ENCODE data around the gene KLHL14. TPM values are rescaled to one million over a fixed set of nuclear protein-coding genes. Genes with fewer than 3 reads are reported as not detected.

KLHL14 gene
- total and polyA plus RNA-seq, 2 of the 13 experiments (the other 11 are each of a cell fraction or from before 2014, with no cell fraction given): 16.0 to 41.8 TPM

GRCh38 chr18:32815881-32816280 is 43.1 kb upstream of the KLHL14 start (continued):
- TF ChIP-seq, protein P1, sequence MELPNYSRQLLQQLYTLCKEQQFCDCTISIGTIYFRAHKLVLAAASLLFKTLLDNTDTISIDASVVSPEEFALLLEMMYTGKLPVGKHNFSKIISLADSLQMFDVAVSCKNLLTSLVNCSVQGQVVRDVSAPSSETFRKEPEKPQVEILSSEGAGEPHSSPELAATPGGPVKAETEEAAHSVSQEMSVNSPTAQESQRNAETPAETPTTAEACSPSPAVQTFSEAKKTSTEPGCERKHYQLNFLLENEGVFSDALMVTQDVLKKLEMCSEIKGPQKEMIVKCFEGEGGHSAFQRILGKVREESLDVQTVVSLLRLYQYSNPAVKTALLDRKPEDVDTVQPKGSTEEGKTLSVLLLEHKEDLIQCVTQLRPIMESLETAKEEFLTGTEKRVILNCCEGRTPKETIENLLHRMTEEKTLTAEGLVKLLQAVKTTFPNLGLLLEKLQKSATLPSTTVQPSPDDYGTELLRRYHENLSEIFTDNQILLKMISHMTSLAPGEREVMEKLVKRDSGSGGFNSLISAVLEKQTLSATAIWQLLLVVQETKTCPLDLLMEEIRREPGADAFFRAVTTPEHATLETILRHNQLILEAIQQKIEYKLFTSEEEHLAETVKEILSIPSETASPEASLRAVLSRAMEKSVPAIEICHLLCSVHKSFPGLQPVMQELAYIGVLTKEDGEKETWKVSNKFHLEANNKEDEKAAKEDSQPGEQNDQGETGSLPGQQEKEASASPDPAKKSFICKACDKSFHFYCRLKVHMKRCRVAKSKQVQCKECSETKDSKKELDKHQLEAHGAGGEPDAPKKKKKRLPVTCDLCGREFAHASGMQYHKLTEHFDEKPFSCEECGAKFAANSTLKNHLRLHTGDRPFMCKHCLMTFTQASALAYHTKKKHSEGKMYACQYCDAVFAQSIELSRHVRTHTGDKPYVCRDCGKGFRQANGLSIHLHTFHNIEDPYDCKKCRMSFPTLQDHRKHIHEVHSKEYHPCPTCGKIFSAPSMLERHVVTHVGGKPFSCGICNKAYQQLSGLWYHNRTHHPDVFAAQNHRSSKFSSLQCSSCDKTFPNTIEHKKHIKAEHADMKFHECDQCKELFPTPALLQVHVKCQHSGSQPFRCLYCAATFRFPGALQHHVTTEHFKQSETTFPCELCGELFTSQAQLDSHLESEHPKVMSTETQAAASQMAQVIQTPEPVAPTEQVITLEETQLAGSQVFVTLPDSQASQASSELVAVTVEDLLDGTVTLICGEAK (IDR thresholded peaks at IDR 0.05): no peak
- TF ChIP-seq, protein P1 (CRISPR knock-in tag; IDR thresholded peaks at IDR 0.05): no peak

GRCh38 chr18:32812342-32812741 is 39.5 kb upstream of the KLHL14 start:
- no peaks in the 10 kb centered on the region for H3K9me3 ChIP-seq (ENCODE audit: low read length)
- no peaks in the 10 kb centered on the region for H3K36me3 ChIP-seq (replicated peaks in 1 of 2; ENCODE audit: control insufficient read depth in 1 of 2, insufficient read depth in 2 of 2, low read length in 2 of 2)
- H3K27ac ChIP-seq (ENCODE audit: extremely low read length, insufficient read depth, low read length): no peak overlapping the region
- 97% methylated on average over 3 of the region's 3 CpGs for WGBS (ENCODE audit: low lambda C conversion rate)
- H3K4me1 ChIP-seq (ENCODE audit: insufficient read depth, low read length): peaks cover 30% of the 10 kb centered on the region
- intact Hi-C loops (cut with micrococcal nuclease; ENCODE audit: unreplicated experiment): no loop called here
- H3K9ac ChIP-seq (ENCODE audit: insufficient read depth, low read depth, low read length): no peak overlapping the region
- no peaks in the 10 kb centered on the region for H3K79me2 ChIP-seq (ENCODE audit: insufficient read depth, low read length)
- no peak for DNase-seq (ENCODE audit: low spot score)
- no TSS peak for BruUV-seq (replicated peaks)
- no peak overlapping the region for H3K4me3 ChIP-seq (replicated peaks in 1 of 3; ENCODE audit: insufficient read depth in 1 of 3, low read depth in 2 of 3, low read length in 3 of 3)
- no peak overlapping the region for H3K4me2 ChIP-seq (ENCODE audit: low read depth, low read length)
- in situ Hi-C loops (cut with HindIII; ENCODE audit: extremely low pct_ligation_motif_present, low pct_unique_long_range_greater_than_20kb): no loop called here
- POLR2A ChIA-PET: no interaction called here
- H4K20me1 ChIP-seq (ENCODE audit: insufficient read depth, low read length): no peaks in the 10 kb centered on the region
- H2AFZ ChIP-seq (ENCODE audit: low read length): no peak overlapping the region
- ATAC-seq: no peak
- CTCF ChIA-PET (ENCODE audit: low intra/inter-chr PET ratio, low total read pairs): no interaction called here
- no peak for FAIRE-seq
- no peaks in the 10 kb centered on the region for H3K27me3 ChIP-seq (ENCODE audit: control insufficient read depth in 1 of 2, insufficient read depth in 2 of 2, low read length in 2 of 2)
- TF ChIP-seq MTA1 (CRISPR knock-in tag; IDR thresholded peaks at IDR 0.05; ENCODE audit: borderline replicate concordance): no peak
- no peak for TF ChIP-seq NR2F2 (IDR thresholded peaks at IDR 0.05; ENCODE audit: borderline replicate concordance, low read depth)
- TF ChIP-seq SMAD9 (CRISPR knock-in tag; IDR thresholded peaks at IDR 0.05): no peak
- TF ChIP-seq RERE (CRISPR knock-in tag; IDR thresholded peaks at IDR 0.05; ENCODE audit: low read depth): no peak
- no peak for TF ChIP-seq EED (CRISPR knock-in tag; IDR thresholded peaks at IDR 0.05)
- no peak for TF ChIP-seq ZBTB3 (CRISPR knock-in tag; IDR thresholded peaks at IDR 0.05; ENCODE audit: borderline replicate concordance, low read depth)
- TF ChIP-seq ZNF773 (CRISPR knock-in tag; IDR thresholded peaks at IDR 0.05; ENCODE audit: borderline replicate concordance): no peak

Measured in HepG2 (cell line).